ENCODE data around the gene PRDM11. TPM values are rescaled to one million over a fixed set of nuclear protein-coding genes. Genes with fewer than 3 reads are reported as not detected.

PRDM11 gene
- total and polyA plus RNA-seq, 4 donors = 0.64 to 6.9 (median 2.8) TPM

- TF ChIP-seq RXRA (IDR thresholded peaks at IDR 0.05) (no peak), HNF4A (conservative IDR thresholded peaks at IDR 0.05) (peak in 1 of 2 donors; percentile 5)
- H3K4me1 ChIP-seq (ENCODE audit: control insufficient read depth in 4 of 4, insufficient read depth in 4 of 4, low read length in 3 of 4) = no peaks in the 10 kb centered on the region
- H3K36me3 ChIP-seq (ENCODE audit: control insufficient read depth in 4 of 4, insufficient read depth in 3 of 4, low read depth in 1 of 4, low read length in 3 of 4) = no peaks in the 10 kb centered on the region
- no peak overlapping the region for H3K4me3 ChIP-seq (ENCODE audit: low read depth in 1 of 3, low read length in 3 of 3)
- peaks cover 0 to 3% (median 0%) of the 10 kb centered on the region in 4 donors for H3K27me3 ChIP-seq (ENCODE audit: control insufficient read depth in 4 of 4, insufficient read depth in 4 of 4, low read length in 3 of 4)
- no peak for DNase-seq (ENCODE audit: low spot score)
- 88% methylated on average over 8 of the region's 8 CpGs for WGBS
- H3K9ac ChIP-seq (ENCODE audit: low read depth in 1 of 2, low read length in 2 of 2) = no peak overlapping the region
- H3K27ac ChIP-seq (ENCODE audit: low read depth in 1 of 2, low read length in 2 of 2) = no peak overlapping the region
- no peaks in the 10 kb centered on the region for H3K9me3 ChIP-seq (ENCODE audit: control insufficient read depth in 4 of 4, low read length in 3 of 4)
Observed at GRCh38 chr11:45245218-45246045, 99.0 kb downstream of the PRDM11 start.

GRCh38 chr11:45246241-45246640 lies 99.8 kb downstream of the PRDM11 start:
- Histone ChIP-seq H3K36me3 (ENCODE audit: control insufficient read depth in 4 of 4, insufficient read depth in 3 of 4, low read depth in 1 of 4, low read length in 3 of 4) (no peaks in the 10 kb centered on the region), H3K4me1 (ENCODE audit: control insufficient read depth in 4 of 4, insufficient read depth in 4 of 4, low read length in 3 of 4) (no peaks in the 10 kb centered on the region), H3K27ac (ENCODE audit: low read depth in 1 of 2, low read length in 2 of 2) (no peak overlapping the region), H3K27me3 (ENCODE audit: control insufficient read depth in 4 of 4, insufficient read depth in 4 of 4, low read length in 3 of 4) (peaks cover 0 to 3% (median 0%) of the 10 kb centered on the region in 4 donors), H3K9me3 (ENCODE audit: control insufficient read depth in 4 of 4, low read length in 3 of 4) (no peaks in the 10 kb centered on the region), H3K9ac (ENCODE audit: low read depth in 1 of 2, low read length in 2 of 2) (no peak overlapping the region), H3K4me3 (ENCODE audit: low read depth in 1 of 3, low read length in 3 of 3) (no peak overlapping the region)
- no peak for DNase-seq (ENCODE audit: low spot score)
- 92% methylated on average over 8 of the region's 8 CpGs for WGBS
- TF ChIP-seq NR2F2 (IDR thresholded peaks at IDR 0.05) = no peak
- TF ChIP-seq REST (IDR thresholded peaks at IDR 0.05) = no peak
- TF ChIP-seq TAF1 (conservative IDR thresholded peaks at IDR 0.05) = no peak
- TF ChIP-seq ATF3 (IDR thresholded peaks at IDR 0.05) = no peak
- TF ChIP-seq SP1 (IDR thresholded peaks at IDR 0.05) = no peak

- H3K36me3 ChIP-seq (ENCODE audit: control insufficient read depth in 4 of 4, insufficient read depth in 3 of 4, low read depth in 1 of 4, low read length in 3 of 4) = no peaks in the 10 kb centered on the region
- H3K9ac ChIP-seq (ENCODE audit: low read depth in 1 of 2, low read length in 2 of 2) = no peak overlapping the region
- peaks cover 0 to 3% (median 1%) of the 10 kb centered on the region in 4 donors for H3K27me3 ChIP-seq (ENCODE audit: control insufficient read depth in 4 of 4, insufficient read depth in 4 of 4, low read length in 3 of 4)
- H3K4me1 ChIP-seq (ENCODE audit: control insufficient read depth in 4 of 4, insufficient read depth in 4 of 4, low read length in 3 of 4) = no peaks in the 10 kb centered on the region
- DNase-seq (ENCODE audit: low spot score) = no peak
- H3K4me3 ChIP-seq (ENCODE audit: low read depth in 1 of 3, low read length in 3 of 3) = no peak overlapping the region
- WGBS = 61% methylated on average over 2 of the region's 2 CpGs
- no peak overlapping the region for H3K27ac ChIP-seq (ENCODE audit: low read depth in 1 of 2, low read length in 2 of 2)
- no peaks in the 10 kb centered on the region for H3K9me3 ChIP-seq (ENCODE audit: control insufficient read depth in 4 of 4, low read length in 3 of 4)
- TF ChIP-seq HNF4A (conservative IDR thresholded peaks at IDR 0.05) (no peak), FOXA2 (IDR thresholded peaks at IDR 0.05) (no peak), HNF4G (IDR thresholded peaks at IDR 0.05) (no peak), CTCF (IDR thresholded peaks at IDR 0.05; ENCODE audit: low read depth, low read length, missing input control) (no peak), ATF3 (IDR thresholded peaks at IDR 0.05) (no peak), RXRA (IDR thresholded peaks at IDR 0.05) (no peak), NR2F2 (IDR thresholded peaks at IDR 0.05) (no peak), REST (IDR thresholded peaks at IDR 0.05) (no peak), MAX (IDR thresholded peaks at IDR 0.05) (no peak), ZBTB33 (IDR thresholded peaks at IDR 0.05) (no peak), RAD21 (IDR thresholded peaks at IDR 0.05) (no peak)
Observed at GRCh38 chr11:45247433-45247832, 101.0 kb downstream of the PRDM11 start.

Data from liver (tissue), 9 donors.